ENCODE data around the gene RAD18.

DNA sequence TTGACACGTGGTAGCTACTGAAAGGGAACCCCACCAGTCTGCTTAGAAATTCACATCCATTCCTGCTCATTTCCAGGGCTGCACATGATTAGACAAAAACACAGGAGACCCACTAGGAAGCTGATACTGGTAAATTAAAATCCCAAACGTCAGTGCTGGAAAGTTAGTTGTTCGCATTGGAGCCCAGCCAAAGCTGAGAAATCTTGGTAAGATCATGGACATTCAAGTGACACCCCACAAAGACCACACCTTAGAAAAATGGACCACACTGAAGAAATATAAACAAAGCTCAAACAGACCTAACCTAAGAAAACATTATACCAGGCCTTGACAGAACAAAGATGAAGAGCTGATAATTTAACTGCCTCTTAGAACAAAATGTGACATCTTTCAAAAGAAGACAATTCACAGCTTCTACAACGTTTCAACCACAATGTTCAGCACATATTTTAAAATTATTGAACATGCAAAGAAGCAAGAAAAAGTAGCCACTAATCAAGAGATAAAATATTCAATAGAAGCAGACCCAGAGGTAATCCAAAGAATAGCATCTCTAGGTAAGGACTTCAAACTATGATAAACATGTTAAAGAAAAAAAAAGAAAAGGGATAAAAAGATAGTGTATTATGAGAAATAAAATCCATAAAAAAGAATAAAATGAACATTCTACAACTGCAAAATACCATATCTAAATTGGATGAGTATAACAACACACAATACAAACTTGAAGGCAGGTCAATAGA is 20.4 kb downstream of the RAD18 start:
- TF ChIP-seq EZH2phosphoT487 (IDR thresholded peaks at IDR 0.05; ENCODE audit: low read depth, severe bottlenecking, unreplicated experiment) (no peak), CTCF (IDR thresholded peaks at IDR 0.05; ENCODE audit: poor library complexity) (no peak)

Data from hepatocyte (in vitro differentiated cells).